Measurements from ENCODE around the gene HIF1AN. TPM values are rescaled to one million over a fixed set of nuclear protein-coding genes. Genes with fewer than 3 reads are reported as not detected.

Gene HIF1AN
- total RNA-seq, 1 experiment from 2014 or later = 83.1 TPM

GRCh38 chr10:100565206-100565985 is 29.7 kb downstream of the HIF1AN start:
- no peaks in the 10 kb centered on the region for H3K36me3 ChIP-seq (ENCODE audit: control insufficient read depth, insufficient read depth, low read length)
- in situ Hi-C loops (cut with HindIII; ENCODE audit: low pct_unique_long_range_greater_than_20kb, low sequenced_read_pairs) (no loop called here), intact Hi-C loops (cut with micrococcal nuclease; ENCODE audit: unreplicated experiment) (no loop called here)
- no peak overlapping the region for H3K4me3 ChIP-seq (ENCODE audit: low read depth in 2 of 2, low read length in 2 of 2)
- ATAC-seq (no peak), DNase-seq (ENCODE audit: low read depth, low spot score) (no peak)
- ChIA-PET CTCF (interaction anchor here (1.1 kb wide), 1 partner anchor 313 kb away, joined by 7 read pairs; no protein-coding TSS in a partner anchor), POLR2A (no interaction called here)
- no peaks in the 10 kb centered on the region for H3K9me3 ChIP-seq (ENCODE audit: control insufficient read depth, insufficient read depth, low read depth, low read length)
- no TSS peak for BruUV-seq (replicated peaks)
- H3K27ac ChIP-seq (ENCODE audit: low read length) = no peak overlapping the region
- no peak for TF ChIP-seq CTCF (IDR thresholded peaks at IDR 0.05)
- TF ChIP-seq SIN3A (IDR thresholded peaks at IDR 0.05; ENCODE audit: borderline replicate concordance, insufficient read depth, low read depth, low read length) = no peak
- H3K4me1 ChIP-seq (ENCODE audit: control insufficient read depth, insufficient read depth, low read length) = peaks cover 5% of the 10 kb centered on the region
- no peaks in the 10 kb centered on the region; the same call in 1 of the 2 replicates for H3K27me3 ChIP-seq (ENCODE audit: control insufficient read depth, insufficient read depth, low read length)

GRCh38 chr10:100566561-100566960 is 30.8 kb downstream of the HIF1AN start:
- Histone ChIP-seq H3K27ac (ENCODE audit: low read length) (no peak overlapping the region), H3K27me3 (ENCODE audit: control insufficient read depth, insufficient read depth, low read length) (no peaks in the 10 kb centered on the region; the same call in 1 of the 2 replicates), H3K4me1 (ENCODE audit: control insufficient read depth, insufficient read depth, low read length) (peaks cover 3% of the 10 kb centered on the region), H3K4me3 (ENCODE audit: low read depth in 2 of 2, low read length in 2 of 2) (no peak overlapping the region), H3K36me3 (ENCODE audit: control insufficient read depth, insufficient read depth, low read length) (no peaks in the 10 kb centered on the region), H3K9me3 (ENCODE audit: control insufficient read depth, insufficient read depth, low read depth, low read length) (no peaks in the 10 kb centered on the region)
- TF ChIP-seq CTCF (IDR thresholded peaks at IDR 0.05) (no peak), TCF7L2 (IDR thresholded peaks at IDR 0.05; ENCODE audit: low read depth, low read length) (no peak), POLR2AphosphoS5 (IDR thresholded peaks at IDR 0.05; ENCODE audit: low read depth, low read length) (no peak), REST (IDR thresholded peaks at IDR 0.05; ENCODE audit: insufficient read depth in 1 of 2, low read depth in 2 of 2, low read length in 1 of 2) (no peak), SIN3A (IDR thresholded peaks at IDR 0.05; ENCODE audit: borderline replicate concordance, insufficient read depth, low read depth, low read length) (no peak)
- ChIA-PET CTCF (interaction anchor here (0.6 kb wide), 1 partner anchor 69 kb away, joined by 6 read pairs; no protein-coding TSS in a partner anchor), POLR2A (no interaction called here)
- intact Hi-C loops (cut with micrococcal nuclease; ENCODE audit: unreplicated experiment) (no loop called here), in situ Hi-C loops (cut with HindIII; ENCODE audit: low pct_unique_long_range_greater_than_20kb, low sequenced_read_pairs) (no loop called here)
- DNase-seq (ENCODE audit: low read depth, low spot score) (no peak), ATAC-seq (no peak)
- BruUV-seq (replicated peaks) = no TSS peak

All from Panc1 (cell line).